Measurements from ENCODE around the gene PTPRE.

PTPRE gene

DNA sequence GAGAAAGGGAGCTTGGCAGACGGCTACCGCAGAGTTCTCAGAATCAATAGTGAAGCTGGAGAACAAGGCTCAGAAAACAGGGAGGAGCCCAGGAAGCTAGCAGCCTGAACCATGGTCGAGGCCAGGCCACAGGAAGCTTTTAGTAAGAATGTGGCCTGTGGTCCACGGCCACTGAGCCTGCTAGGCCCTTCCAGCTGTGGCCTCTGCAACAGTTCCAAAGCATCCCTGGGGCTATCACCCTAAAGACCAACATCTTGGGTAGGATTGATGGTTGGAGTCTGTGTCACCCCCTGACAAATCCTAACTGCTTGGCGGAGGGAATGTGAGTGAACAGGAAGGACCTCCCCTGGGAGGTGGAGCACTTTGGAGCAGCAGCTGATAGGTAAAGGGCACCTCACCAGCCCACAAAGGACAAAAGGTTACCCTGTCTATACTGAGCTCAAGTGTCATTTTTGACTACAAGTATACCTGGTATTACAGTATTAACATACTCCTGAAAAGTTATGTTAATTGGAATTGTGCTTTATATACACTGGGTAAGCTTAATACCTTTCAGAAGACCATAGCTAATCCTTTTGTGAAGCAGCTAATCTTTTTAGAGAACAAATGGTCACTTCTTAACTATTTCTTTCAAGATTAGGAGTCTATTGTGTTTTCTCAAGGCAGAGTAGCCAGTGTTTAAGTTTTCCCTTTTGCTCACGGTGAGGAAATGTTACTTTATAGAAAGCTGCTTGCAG is 18.7 kb downstream of the PTPRE start:
- TF ChIP-seq, protein P1, sequence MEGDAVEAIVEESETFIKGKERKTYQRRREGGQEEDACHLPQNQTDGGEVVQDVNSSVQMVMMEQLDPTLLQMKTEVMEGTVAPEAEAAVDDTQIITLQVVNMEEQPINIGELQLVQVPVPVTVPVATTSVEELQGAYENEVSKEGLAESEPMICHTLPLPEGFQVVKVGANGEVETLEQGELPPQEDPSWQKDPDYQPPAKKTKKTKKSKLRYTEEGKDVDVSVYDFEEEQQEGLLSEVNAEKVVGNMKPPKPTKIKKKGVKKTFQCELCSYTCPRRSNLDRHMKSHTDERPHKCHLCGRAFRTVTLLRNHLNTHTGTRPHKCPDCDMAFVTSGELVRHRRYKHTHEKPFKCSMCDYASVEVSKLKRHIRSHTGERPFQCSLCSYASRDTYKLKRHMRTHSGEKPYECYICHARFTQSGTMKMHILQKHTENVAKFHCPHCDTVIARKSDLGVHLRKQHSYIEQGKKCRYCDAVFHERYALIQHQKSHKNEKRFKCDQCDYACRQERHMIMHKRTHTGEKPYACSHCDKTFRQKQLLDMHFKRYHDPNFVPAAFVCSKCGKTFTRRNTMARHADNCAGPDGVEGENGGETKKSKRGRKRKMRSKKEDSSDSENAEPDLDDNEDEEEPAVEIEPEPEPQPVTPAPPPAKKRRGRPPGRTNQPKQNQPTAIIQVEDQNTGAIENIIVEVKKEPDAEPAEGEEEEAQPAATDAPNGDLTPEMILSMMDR (IDR thresholded peaks at IDR 0.05; ENCODE audit: borderline replicate concordance, insufficient read depth, low read depth, low read length), result no peak
- H3K4me3 ChIP-seq (ENCODE audit: low read depth, low read length), result no peak overlapping the region

DNA sequence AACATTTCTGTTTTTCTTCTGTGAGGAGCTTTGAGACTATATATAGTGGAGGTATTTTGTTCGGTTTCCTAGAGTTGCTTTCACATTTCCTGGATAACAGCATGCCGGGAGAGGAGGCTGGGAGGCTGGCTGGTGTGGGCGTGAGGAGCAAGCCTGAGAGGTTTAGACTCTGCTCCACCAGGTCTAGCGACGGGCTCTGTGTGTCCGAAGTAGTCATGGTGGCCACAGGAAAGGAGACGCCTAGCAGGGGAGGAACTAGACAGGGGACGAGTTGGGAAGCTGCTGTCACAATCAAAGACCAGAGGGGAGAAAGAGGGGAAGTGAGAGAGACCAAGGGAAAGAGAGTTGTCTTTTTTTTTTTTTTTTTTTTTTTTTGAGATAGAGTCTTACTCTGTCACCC is 19.6 kb downstream of the PTPRE start:
- TF ChIP-seq, protein P1 (IDR thresholded peaks at IDR 0.05; ENCODE audit: borderline replicate concordance, insufficient read depth, low read depth, low read length), result no peak
- no peak overlapping the region for H3K4me3 ChIP-seq (ENCODE audit: low read depth, low read length)

GRCh38 chr10:127928021-127928806 is 21.3 kb downstream of the PTPRE start:
- TF ChIP-seq, protein P1 (IDR thresholded peaks at IDR 0.05; ENCODE audit: borderline replicate concordance, insufficient read depth, low read depth, low read length), result no peak
- H3K4me3 ChIP-seq (ENCODE audit: low read depth, low read length), result no peak overlapping the region

DNA sequence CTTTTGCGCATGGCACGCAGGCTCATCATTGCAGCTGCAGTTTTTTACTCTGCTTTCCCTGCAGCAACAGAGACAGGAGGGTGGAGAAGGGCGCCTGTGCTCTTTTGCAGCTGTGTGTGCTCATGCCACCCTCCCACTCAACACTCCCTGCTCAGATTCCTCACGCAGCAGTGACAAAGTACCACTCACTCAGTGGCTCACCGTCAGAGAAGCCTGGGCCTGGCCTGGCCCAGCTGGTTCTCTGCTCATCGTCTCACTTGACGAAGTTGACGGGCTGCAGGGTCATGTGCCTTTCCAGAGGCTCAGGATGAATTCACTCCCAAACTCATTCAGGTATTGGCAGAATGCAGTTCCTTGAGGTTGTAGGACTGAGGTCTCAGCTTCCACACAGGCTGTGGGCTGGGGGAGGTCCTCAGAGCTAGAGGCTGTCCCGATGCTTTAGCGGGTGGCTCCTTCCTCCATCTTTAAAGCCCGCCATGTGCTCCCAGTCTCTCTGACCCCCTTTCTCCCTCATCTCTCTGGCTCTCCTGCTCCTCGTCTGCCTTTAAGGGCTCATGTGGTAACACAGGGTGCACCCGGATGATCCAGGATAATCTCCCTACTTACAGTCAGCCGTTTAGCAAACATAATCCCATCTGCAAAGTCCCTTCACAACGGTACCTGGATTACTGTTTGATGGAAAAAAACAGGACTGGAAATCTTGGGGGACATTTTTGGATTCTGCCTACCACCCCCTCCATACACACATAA is 25.8 kb downstream of the PTPRE start:
- TF ChIP-seq, protein P1 (IDR thresholded peaks at IDR 0.05; ENCODE audit: borderline replicate concordance, insufficient read depth, low read depth, low read length), result no peak
- no peak overlapping the region for H3K4me3 ChIP-seq (ENCODE audit: low read depth, low read length)

DNA sequence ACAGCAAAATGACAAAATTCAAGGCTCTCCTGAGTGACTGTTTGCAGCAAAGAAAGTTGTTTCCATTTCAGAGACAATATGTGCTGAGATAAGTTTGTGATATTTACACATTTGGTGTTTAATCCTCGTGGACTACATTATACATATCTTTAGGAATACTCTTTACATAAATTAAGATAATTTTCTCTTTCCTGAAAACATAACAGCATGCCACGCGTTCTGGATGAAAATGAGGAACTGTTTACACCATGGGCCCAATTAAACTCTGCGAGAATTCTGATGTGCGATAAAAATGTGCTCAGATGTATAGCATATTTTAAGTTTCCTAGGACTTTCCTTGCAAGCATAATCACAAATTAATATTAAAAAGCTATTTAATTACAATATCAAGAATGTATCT is 26.4 kb downstream of the PTPRE start:
- H3K4me3 ChIP-seq (ENCODE audit: low read depth, low read length), result no peak overlapping the region
- TF ChIP-seq, protein P1 (IDR thresholded peaks at IDR 0.05; ENCODE audit: borderline replicate concordance, insufficient read depth, low read depth, low read length), result no peak

DNA sequence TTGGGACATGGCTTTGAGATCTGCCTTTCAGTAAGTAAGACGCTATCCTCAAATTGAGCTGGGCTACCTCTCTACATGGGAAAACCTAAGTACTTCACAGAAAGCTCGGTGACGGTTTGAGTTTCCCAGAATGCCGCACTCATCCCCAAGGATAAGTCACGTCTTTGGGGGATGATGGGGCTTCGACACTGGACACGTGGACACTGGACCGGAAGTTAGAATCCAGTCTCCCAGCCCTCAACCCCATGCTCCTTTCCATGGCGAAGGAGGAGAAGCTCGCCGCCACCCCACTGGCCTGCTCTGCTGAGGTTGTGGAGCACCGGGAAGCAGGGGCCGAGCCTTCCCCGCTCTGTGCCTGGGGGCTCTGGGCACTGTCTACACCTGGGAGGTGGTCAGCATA is 27.5 kb downstream of the PTPRE start:
- TF ChIP-seq, protein P1 (IDR thresholded peaks at IDR 0.05; ENCODE audit: borderline replicate concordance, insufficient read depth, low read depth, low read length), result no peak
- no peak overlapping the region for H3K4me3 ChIP-seq (ENCODE audit: low read depth, low read length)

All from GM12875 (cell line).